Neural progenitor cell (in vitro differentiated cells): ENCODE measurements around the gene ARIH2.

Experiments
- EZH2phosphoT487 ChIP-seq: fragments of 200-600 bp; sonication (generic); IDR thresholded peaks from 2 replicates; pipeline ENCODE4 v1.6.1; 2017; ENCODE audit warnings: antibody characterized with exemption
- TF ChIP-seq, protein P1 (sequence below): fragments of 200-600 bp; sonication (generic); IDR thresholded peaks from 2 replicates; pipeline ENCODE4 v1.5.1; 2017; ENCODE audit warnings: antibody characterized with exemption, mild to moderate bottlenecking

- no peak for TF ChIP-seq EZH2phosphoT487
- TF ChIP-seq, protein P1, sequence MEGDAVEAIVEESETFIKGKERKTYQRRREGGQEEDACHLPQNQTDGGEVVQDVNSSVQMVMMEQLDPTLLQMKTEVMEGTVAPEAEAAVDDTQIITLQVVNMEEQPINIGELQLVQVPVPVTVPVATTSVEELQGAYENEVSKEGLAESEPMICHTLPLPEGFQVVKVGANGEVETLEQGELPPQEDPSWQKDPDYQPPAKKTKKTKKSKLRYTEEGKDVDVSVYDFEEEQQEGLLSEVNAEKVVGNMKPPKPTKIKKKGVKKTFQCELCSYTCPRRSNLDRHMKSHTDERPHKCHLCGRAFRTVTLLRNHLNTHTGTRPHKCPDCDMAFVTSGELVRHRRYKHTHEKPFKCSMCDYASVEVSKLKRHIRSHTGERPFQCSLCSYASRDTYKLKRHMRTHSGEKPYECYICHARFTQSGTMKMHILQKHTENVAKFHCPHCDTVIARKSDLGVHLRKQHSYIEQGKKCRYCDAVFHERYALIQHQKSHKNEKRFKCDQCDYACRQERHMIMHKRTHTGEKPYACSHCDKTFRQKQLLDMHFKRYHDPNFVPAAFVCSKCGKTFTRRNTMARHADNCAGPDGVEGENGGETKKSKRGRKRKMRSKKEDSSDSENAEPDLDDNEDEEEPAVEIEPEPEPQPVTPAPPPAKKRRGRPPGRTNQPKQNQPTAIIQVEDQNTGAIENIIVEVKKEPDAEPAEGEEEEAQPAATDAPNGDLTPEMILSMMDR: no peak
Measured at GRCh38 chr3:48979451-48979850, 60.8 kb downstream of the ARIH2 start.
